Astrocyte of the spinal cord (primary cell): ENCODE data around the gene PRRX1.

Experiments
- DNase-seq: peaks from one replicate; pipeline ENCODE4 v3.0.0; 2011; ENCODE audit warnings: low read depth, low spot score
- H3K4me3 ChIP-seq: 2 replicates; pipeline ENCODE4 v1.5.1; 2011; ENCODE audit warnings: low read depth, mild to moderate bottlenecking, low read length, moderate library complexity
- in situ Hi-C: cut with HindIII; loops from 2 replicates; pipeline ENCODE4 v1.10.0; 2017; ENCODE audit warnings: low sequenced_read_pairs
- TF ChIP-seq, protein P1 (sequence below): IDR thresholded peaks from 2 replicates; pipeline ENCODE4 v1.5.1; 2012; ENCODE audit warnings: low read depth, mild to moderate bottlenecking, low read length, inconsistent platforms

The PRRX1 gene

GRCh38 chr1:170659399-170660035 is 4.4 kb upstream of the PRRX1 start:
- no peak overlapping the region for H3K4me3 ChIP-seq
- in situ Hi-C loops = no loop called here
- no peak for DNase-seq
- TF ChIP-seq, protein P1, sequence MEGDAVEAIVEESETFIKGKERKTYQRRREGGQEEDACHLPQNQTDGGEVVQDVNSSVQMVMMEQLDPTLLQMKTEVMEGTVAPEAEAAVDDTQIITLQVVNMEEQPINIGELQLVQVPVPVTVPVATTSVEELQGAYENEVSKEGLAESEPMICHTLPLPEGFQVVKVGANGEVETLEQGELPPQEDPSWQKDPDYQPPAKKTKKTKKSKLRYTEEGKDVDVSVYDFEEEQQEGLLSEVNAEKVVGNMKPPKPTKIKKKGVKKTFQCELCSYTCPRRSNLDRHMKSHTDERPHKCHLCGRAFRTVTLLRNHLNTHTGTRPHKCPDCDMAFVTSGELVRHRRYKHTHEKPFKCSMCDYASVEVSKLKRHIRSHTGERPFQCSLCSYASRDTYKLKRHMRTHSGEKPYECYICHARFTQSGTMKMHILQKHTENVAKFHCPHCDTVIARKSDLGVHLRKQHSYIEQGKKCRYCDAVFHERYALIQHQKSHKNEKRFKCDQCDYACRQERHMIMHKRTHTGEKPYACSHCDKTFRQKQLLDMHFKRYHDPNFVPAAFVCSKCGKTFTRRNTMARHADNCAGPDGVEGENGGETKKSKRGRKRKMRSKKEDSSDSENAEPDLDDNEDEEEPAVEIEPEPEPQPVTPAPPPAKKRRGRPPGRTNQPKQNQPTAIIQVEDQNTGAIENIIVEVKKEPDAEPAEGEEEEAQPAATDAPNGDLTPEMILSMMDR = no peak

DNA sequence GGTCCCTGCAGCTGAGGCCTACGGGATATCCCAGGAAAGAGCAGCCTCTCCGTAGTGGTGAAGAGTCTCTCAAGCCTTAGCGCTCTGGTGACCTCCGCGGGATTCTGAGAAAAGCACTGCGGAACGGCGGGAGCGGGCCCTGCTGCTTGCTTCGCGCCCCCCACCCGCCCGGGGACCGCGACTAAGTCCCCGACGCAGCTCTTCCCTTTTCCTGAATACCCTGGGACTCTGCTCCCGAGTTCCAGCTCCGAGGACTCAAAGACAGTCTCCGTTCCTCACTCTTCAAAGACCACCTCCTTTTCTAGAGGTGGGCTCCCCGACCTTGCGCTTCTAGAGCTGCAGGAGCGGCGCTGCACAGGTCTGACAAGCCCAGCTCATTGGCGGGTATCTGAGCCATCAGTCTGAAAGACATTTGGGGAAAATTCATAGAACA is 3.6 kb upstream of the PRRX1 start:
- DNase-seq = no peak
- TF ChIP-seq, protein P1 = no peak
- H3K4me3 ChIP-seq = no peak overlapping the region
- in situ Hi-C loops = no loop called here

GRCh38 chr1:170660871-170661645 is 2.9 kb upstream of the PRRX1 start:
- in situ Hi-C loops = no loop called here
- TF ChIP-seq, protein P1 = no peak
- peak; percentile 53 for DNase-seq
- peak overlapping the region; percentile 89 for H3K4me3 ChIP-seq

GRCh38 chr1:170661646-170662411 is 2.1 kb upstream of the PRRX1 start:
- in situ Hi-C loops = no loop called here
- peak overlapping the region; percentile 89 for H3K4me3 ChIP-seq
- TF ChIP-seq, protein P1 = peak; percentile 1
- DNase-seq = peak; percentile 67

GRCh38 chr1:170662561-170663403 is 1.1 kb upstream of the PRRX1 start:
- H3K4me3 ChIP-seq = peak overlapping the region; percentile 89
- DNase-seq = peak; percentile 63
- in situ Hi-C loops = no loop called here
- TF ChIP-seq, protein P1 = no peak
